HepG2 (cell line): Measurements from ENCODE around the gene FAAP20. TPM values are rescaled to one million over a fixed set of nuclear protein-coding genes. Genes with fewer than 3 reads are reported as not detected.

Source experiments
- ATAC-seq: fragments of 200-7000 bp; cut with Tn5 transposase; 3 replicates; pipeline ENCODE4 v1.9.1; 2020; ENCODE audit warnings: mild to moderate bottlenecking, moderate library complexity
- BruUV-seq: library from RNA; stranded (reverse); fragments of 400-500 nt; replicated peaks from 2 replicates; lab custom pipeline; 2021; lab: Mats Ljungman, UMichigan
- CTCF ChIA-PET: fragments of 300-600 bp; formaldehyde crosslinking; extraction: SDS; loops from one replicate; lab custom pipeline; 2021; ENCODE audit warnings: low total read pairs, inconsistent platforms, low intra/inter-chr PET ratio; lab: Yijun Ruan, JAX
- POLR2A ChIA-PET: fragments of 350-600 bp; sonication (Branson Sonifier 250); formaldehyde crosslinking; loops from one replicate; lab custom pipeline; 2020; ENCODE audit warnings: antibody characterized with exemption, inconsistent platforms; lab: Yijun Ruan, JAX
- DNase-seq: peaks from one replicate; pipeline ENCODE4 v3.0.0-alpha.2; 2015; ENCODE audit warnings: low spot score
- FAIRE-seq: peaks from 3 replicates; lab custom pipeline; 2011; peaks lifted over from hg19 to GRCh38; lab: Jason Lieb, UNC
- H2AFZ ChIP-seq: one replicate; pipeline ENCODE4 v1.6.1; 2011; ENCODE audit warnings: low read length, inconsistent platforms
- H3K27ac ChIP-seq: fragments of 300-600 bp; 3 replicates; pipeline ENCODE4 v1.8.0; 2011; ENCODE audit warnings: mixed run types, mild to moderate bottlenecking, mixed read lengths, low read length, inconsistent platforms; ENCODE audit not compliant: insufficient read depth; ENCODE audit errors: extremely low read length
- H3K27me3 ChIP-seq, 2 experiments: fragments of 200-600 bp in 1 of 2; 2 replicates in 1 of 2; 3 replicates in 1 of 2; pipeline versions ENCODE4 v1.6.0 to v1.8.0; 2011; ENCODE audit warnings: low read length in 2 of 2, mild to moderate bottlenecking in 2 of 2, moderate library complexity in 2 of 2, inconsistent platforms in 1 of 2; ENCODE audit not compliant: insufficient read depth in 2 of 2, control insufficient read depth in 1 of 2
- H3K36me3 ChIP-seq, 2 experiments: fragments of 200-600 bp in 1 of 2; replicated peaks in 1 of 2; 2 replicates in 1 of 2; 3 replicates in 1 of 2; pipeline versions ENCODE4 v1.5.1 to v1.8.0; 2011; ENCODE audit warnings: low read length in 2 of 2, inconsistent platforms in 1 of 2; ENCODE audit not compliant: insufficient read depth in 2 of 2, control insufficient read depth in 1 of 2
- H3K4me1 ChIP-seq: 2 replicates; pipeline ENCODE4 v1.5.1; 2012; ENCODE audit warnings: low read length, inconsistent platforms; ENCODE audit not compliant: insufficient read depth
- H3K4me2 ChIP-seq: 2 replicates; pipeline ENCODE4 v1.6.0; 2011; ENCODE audit warnings: low read depth, low read length, inconsistent platforms
- H3K4me3 ChIP-seq, 3 experiments: fragments of 200-600 bp in 1 of 3; sonication (generic), shearing (Covaris generic) in 1 of 3; replicated peaks in 1 of 3; 2 replicates each; pipeline ENCODE4 v1.5.1; 2011 to 2016; ENCODE audit warnings: low read length in 3 of 3, inconsistent platforms in 2 of 3, low read depth in 2 of 3, mild to moderate bottlenecking in 2 of 3, control low read depth in 1 of 3, mixed read lengths in 1 of 3; ENCODE audit not compliant: insufficient read depth in 1 of 3
- H3K79me2 ChIP-seq: one replicate; pipeline ENCODE4 v1.6.1; 2011; ENCODE audit warnings: low read length, inconsistent platforms; ENCODE audit not compliant: insufficient read depth
- H3K9ac ChIP-seq: 2 replicates; pipeline ENCODE4 v1.6.0; 2011; ENCODE audit warnings: mild to moderate bottlenecking, low read depth, low read length, inconsistent platforms; ENCODE audit not compliant: insufficient read depth
- H3K9me3 ChIP-seq: 2 replicates; pipeline ENCODE4 v1.5.1; 2012; ENCODE audit warnings: mild to moderate bottlenecking, low read length
- H4K20me1 ChIP-seq: 2 replicates; pipeline ENCODE4 v1.6.0; 2011; ENCODE audit warnings: inconsistent platforms, mild to moderate bottlenecking, low read length, moderate library complexity; ENCODE audit not compliant: insufficient read depth
- AGO2 ChIP-seq: fragments of 200-400 bp; formaldehyde crosslinking; optimal IDR thresholded peaks from 2 replicates; pipeline ENCODE3; 2017; ENCODE audit warnings: mild to moderate bottlenecking, low read depth, low read length, moderate library complexity
- FOSL2 ChIP-seq: sonication (generic); formaldehyde crosslinking; IDR thresholded peaks from 2 replicates; pipeline ENCODE4 v1.4.0; 2020; ENCODE audit warnings: missing genetic modification reagents
- HNRNPL ChIP-seq: fragments of 200-400 bp; formaldehyde crosslinking; IDR thresholded peaks from 2 replicates; pipeline ENCODE4 v1.6.1; 2017; ENCODE audit warnings: mild to moderate bottlenecking, low read depth, low read length
- MEF2D ChIP-seq: sonication (generic); formaldehyde crosslinking; IDR thresholded peaks from 2 replicates; pipeline ENCODE4 v1.5.1; 2020; ENCODE audit warnings: mild to moderate bottlenecking, missing genetic modification reagents
- MEIS1 ChIP-seq: sonication (generic); formaldehyde crosslinking; IDR thresholded peaks from 2 replicates; pipeline ENCODE4 v1.9.0; 2021; ENCODE audit warnings: mild to moderate bottlenecking, missing genetic modification reagents, moderate library complexity, borderline replicate concordance
- MXD3 ChIP-seq: IDR thresholded peaks from 2 replicates; pipeline ENCODE4 v1.6.1; 2016; ENCODE audit warnings: mild to moderate bottlenecking, missing biosample characterization, missing genetic modification reagents
- MZF1 ChIP-seq: sonication (generic); formaldehyde crosslinking; IDR thresholded peaks from 2 replicates; pipeline ENCODE4 v1.8.1; 2023; ENCODE audit warnings: mild to moderate bottlenecking, missing genetic modification reagents, borderline replicate concordance
- NCOA2 ChIP-seq: sonication (generic); formaldehyde crosslinking; IDR thresholded peaks from 2 replicates; pipeline ENCODE4 v1.8.0; 2022; ENCODE audit warnings: inconsistent platforms
- ZFP37 ChIP-seq: sonication (generic); formaldehyde crosslinking; IDR thresholded peaks from 2 replicates; pipeline ENCODE4 v1.4.0; 2020; ENCODE audit warnings: missing genetic modification reagents, borderline replicate concordance
- ZFX ChIP-seq: sonication (generic); formaldehyde crosslinking; IDR thresholded peaks from 2 replicates; pipeline ENCODE4 v1.4.0; 2020; ENCODE audit warnings: mild to moderate bottlenecking, low read depth, missing genetic modification reagents, moderate library complexity
- ZNF709 ChIP-seq: sonication (generic); formaldehyde crosslinking; IDR thresholded peaks from 2 replicates; pipeline ENCODE4 v1.5.0; 2020; ENCODE audit warnings: mild to moderate bottlenecking, missing genetic modification reagents
- ZSCAN29 ChIP-seq: sonication (generic); formaldehyde crosslinking; conservative IDR thresholded peaks from 2 replicates; pipeline ENCODE4 v1.4.0; 2020; ENCODE audit warnings: mild to moderate bottlenecking, missing genetic modification reagents
- WGBS: methylation state at CpG from one replicate; pipeline ENCODE4 v1.1.6; 2017; ENCODE audit warnings: low lambda C conversion rate; 5-methylcytosine and 5-hydroxymethylcytosine counted together
- in situ Hi-C: cut with HindIII; loops from 2 replicates; pipeline ENCODE4 v1.10.0; 2017; ENCODE audit warnings: low pct_unique_long_range_greater_than_20kb; ENCODE audit not compliant: extremely low pct_ligation_motif_present
- intact Hi-C: fragments of 100-400 bp; cut with micrococcal nuclease; formaldehyde crosslinking; loops from one replicate; pipeline ENCODE4 v1.10.0; 2022; ENCODE audit not compliant: unreplicated experiment
- polyA plus RNA-seq, 8 experiments: library from polyadenylated mRNA; depleted of rRNA in 3 of 8; stranded (reverse) in 7 of 8; unstranded in 1 of 8; fragments of >200 nt; fragmentation: Illumina TruSeq in 4 of 8; extraction: Trizol in 4 of 8; gene quantifications; 2 replicates each; pipeline versions ENCODE4 v1.2.1 to v1.2.3, GENCODE V29; 2011 to 2016; ENCODE audit warnings: low read depth in 4 of 8, missing spikeins in 1 of 8, mixed read lengths in 1 of 8; ENCODE audit not compliant: insufficient read depth in 1 of 8
- total RNA-seq, 5 experiments: library from RNA; depleted of rRNA; stranded (reverse); fragments of >200 nt; fragmentation: Illumina TruSeq; extraction: Trizol; gene quantifications; 2 replicates each; pipeline ENCODE4 v1.2.3, GENCODE V29; 2016; ENCODE audit warnings: low read depth in 1 of 5

FAAP20 gene
- total and polyA plus RNA-seq, 2 of the 13 experiments (the other 11 are each of a cell fraction or from before 2014, with no cell fraction given), result 9.6 to 10.8 TPM

- peaks cover 0 to 4% of the 10 kb centered on the region in 2 experiments; a peak in 3 of 5 replicates for H3K27me3 ChIP-seq
Measured at GRCh38 chr1:2196901-2197638, 2.5 kb upstream of the FAAP20 start.

More at GRCh38 chr1:2196901-2197638, 2.5 kb upstream of the FAAP20 start:
- intact Hi-C loops (loop anchor here (5.0 kb wide), 1 partner anchor 35 kb away; no protein-coding TSS in a partner anchor), in situ Hi-C loops (loop anchor here (5.0 to 25.0 kb wide), 2 partner anchors 35 to 315 kb away; no protein-coding TSS in a partner anchor)
- H3K79me2 ChIP-seq, result peaks cover 19% of the 10 kb centered on the region
- 11% methylated on average over 2 of the region's 17 CpGs for WGBS
- CTCF ChIA-PET, result no interaction called here
- TF ChIP-seq FOSL2 (CRISPR knock-in tag), result no peak
- no peak for TF ChIP-seq ZSCAN29 (CRISPR knock-in tag)
- TF ChIP-seq MZF1, result no peak
- peak; percentile 20 for TF ChIP-seq AGO2
- no peak for TF ChIP-seq ZNF709 (CRISPR knock-in tag)
- TF ChIP-seq ZFP37, result no peak
- 0 out of 2 replicates have a peak, but pooled peaks have one; percentile 39 for TF ChIP-seq ZFX
- TF ChIP-seq MEF2D (CRISPR knock-in tag), result no peak
- no peak for TF ChIP-seq MXD3
- no peak for TF ChIP-seq MEIS1 (CRISPR knock-in tag)
- TF ChIP-seq HNRNPL, result 0 out of 2 replicates have a peak, but pooled peaks have one; percentile 26
- no peak for TF ChIP-seq NCOA2
- H3K9me3 ChIP-seq, result no peaks in the 10 kb centered on the region
- H3K27ac ChIP-seq, result no peak overlapping the region
- H2AFZ ChIP-seq, result no peak overlapping the region
- ATAC-seq (no peak), FAIRE-seq (no peak), DNase-seq (no peak)
- H3K36me3 ChIP-seq, result no peaks in the 10 kb centered on the region
- H3K4me2 ChIP-seq, result peak overlapping the region; percentile 39; the same call in 1 of the 2 replicates
- H3K9ac ChIP-seq, result no peak overlapping the region
- no peak overlapping the region for H3K4me3 ChIP-seq
- H4K20me1 ChIP-seq, result no peaks in the 10 kb centered on the region
- no TSS peak for BruUV-seq
- H3K4me1 ChIP-seq, result peaks cover 78% of the 10 kb centered on the region
- POLR2A ChIA-PET, result interaction anchor here (2.2 kb wide), 1 partner anchor 32 kb away, joined by 8 read pairs; no protein-coding TSS in a partner anchor
